H9 (cell line): ENCODE results near the gene DAD1. TPM values are rescaled to one million over a fixed set of nuclear protein-coding genes. Genes with fewer than 3 reads are reported as not detected.

Source experiments
- DNase-seq: peaks from one replicate; pipeline ENCODE4 v3.0.0-alpha.2; 2017
- H2AFZ ChIP-seq: one replicate; pipeline ENCODE4 v1.6.1; 2013; ENCODE audit warnings: mild to moderate bottlenecking, low read length, control low read depth, moderate library complexity
- H2AK5ac ChIP-seq: 2 replicates; pipeline ENCODE4 v1.6.1; 2013; ENCODE audit warnings: low read length, control low read depth, mixed read lengths; ENCODE audit not compliant: insufficient read length
- H2BK120ac ChIP-seq: one replicate; pipeline ENCODE4 v1.6.1; 2013; ENCODE audit warnings: low read depth, mild to moderate bottlenecking, low read length, control low read depth, inconsistent platforms; ENCODE audit not compliant: poor library complexity, severe bottlenecking
- H2BK12ac ChIP-seq: 2 replicates; pipeline ENCODE4 v1.6.1; 2013; ENCODE audit warnings: low read length, control low read depth, mixed read lengths, low read depth; ENCODE audit not compliant: insufficient read length
- H2BK15ac ChIP-seq: 2 replicates; pipeline ENCODE4 v1.6.1; 2013; ENCODE audit warnings: low read depth, low read length, control low read depth
- H2BK20ac ChIP-seq: one replicate; pipeline ENCODE4 v1.6.1; 2013; ENCODE audit warnings: low read depth, mild to moderate bottlenecking, low read length, control low read depth, inconsistent platforms; ENCODE audit not compliant: poor library complexity, severe bottlenecking
- H2BK5ac ChIP-seq: 2 replicates; pipeline ENCODE4 v1.6.1; 2013; ENCODE audit warnings: low read length, control low read depth, mixed read lengths; ENCODE audit not compliant: insufficient read length
- H3K14ac ChIP-seq: 2 replicates; pipeline ENCODE4 v1.6.1; 2013; ENCODE audit warnings: low read length, control low read depth; ENCODE audit not compliant: insufficient read depth
- H3K18ac ChIP-seq: 2 replicates; pipeline ENCODE4 v1.6.1; 2013; ENCODE audit warnings: low read depth, mild to moderate bottlenecking, mixed read lengths, low read length, control low read depth; ENCODE audit not compliant: insufficient read length
- H3K23ac ChIP-seq: 2 replicates; pipeline ENCODE4 v1.6.1; 2013; ENCODE audit warnings: low read length, control low read depth, mixed read lengths, low read depth; ENCODE audit not compliant: insufficient read length
- H3K23me2 ChIP-seq: 2 replicates; pipeline ENCODE4 v1.6.1; 2013; ENCODE audit warnings: low read depth, mild to moderate bottlenecking, mixed read lengths, low read length, control low read depth; ENCODE audit not compliant: insufficient read length, poor library complexity, severe bottlenecking
- H3K27ac ChIP-seq: 2 replicates; pipeline ENCODE4 v1.5.1; 2013; ENCODE audit warnings: low read length, control low read depth, mixed read lengths, low read depth; ENCODE audit not compliant: insufficient read length
- H3K27me3 ChIP-seq: 2 replicates; pipeline ENCODE4 v1.6.1; 2013; ENCODE audit warnings: low read length, control low read depth, inconsistent platforms; ENCODE audit not compliant: insufficient read depth
- H3K4ac ChIP-seq: 2 replicates; pipeline ENCODE4 v1.6.1; 2013; ENCODE audit warnings: low read depth, mild to moderate bottlenecking, control low read depth, inconsistent platforms, low read length, moderate library complexity
- H3K4me1 ChIP-seq: 2 replicates; pipeline ENCODE4 v1.6.1; 2013; ENCODE audit warnings: low read length, control low read depth, inconsistent platforms; ENCODE audit not compliant: insufficient read depth
- H3K4me2 ChIP-seq: 2 replicates; pipeline ENCODE4 v1.6.1; 2013; ENCODE audit warnings: low read length, control low read depth, mixed read lengths; ENCODE audit not compliant: insufficient read length, insufficient read depth
- H3K56ac ChIP-seq: 2 replicates; pipeline ENCODE4 v1.6.1; 2013; ENCODE audit warnings: low read depth, mild to moderate bottlenecking, mixed read lengths, low read length, control low read depth; ENCODE audit not compliant: insufficient read length
- H3K79me1 ChIP-seq: 2 replicates; pipeline ENCODE4 v1.6.1; 2013; ENCODE audit warnings: low read depth, mild to moderate bottlenecking, moderate library complexity, low read length, control low read depth, inconsistent platforms; ENCODE audit not compliant: insufficient read depth, poor library complexity, severe bottlenecking
- H3K79me2 ChIP-seq: 2 replicates; pipeline ENCODE4 v1.6.1; 2013; ENCODE audit warnings: low read length, control low read depth, inconsistent platforms; ENCODE audit not compliant: insufficient read depth
- H3K9ac ChIP-seq: 2 replicates; pipeline ENCODE4 v1.6.1; 2013; ENCODE audit warnings: low read length, control low read depth, mixed read lengths; ENCODE audit not compliant: insufficient read length; ENCODE audit errors: extremely low read depth
- H3K9me3 ChIP-seq: one replicate; pipeline ENCODE4 v1.6.1; 2013; ENCODE audit warnings: low read depth, low read length, inconsistent platforms; ENCODE audit not compliant: control insufficient read depth
- H3T11ph ChIP-seq: one replicate; pipeline ENCODE4 v1.6.1; 2013; ENCODE audit warnings: mild to moderate bottlenecking, low read length, control low read depth, inconsistent platforms
- H4K20me1 ChIP-seq: one replicate; pipeline ENCODE4 v1.6.1; 2013; ENCODE audit not compliant: control insufficient read depth, insufficient read length, insufficient read depth
- H4K5ac ChIP-seq: 2 replicates; pipeline ENCODE4 v1.6.1; 2013; ENCODE audit warnings: low read depth, mild to moderate bottlenecking, mixed read lengths, low read length, control low read depth; ENCODE audit not compliant: insufficient read length
- H4K8ac ChIP-seq: replicated peaks from 2 replicates; pipeline ENCODE4 v1.6.1; 2013; ENCODE audit warnings: low read length, control low read depth, mixed read lengths, low read depth; ENCODE audit not compliant: insufficient read length
- H4K91ac ChIP-seq: 2 replicates; pipeline ENCODE4 v1.6.1; 2013; ENCODE audit warnings: low read depth, mild to moderate bottlenecking, moderate library complexity, mixed read lengths, low read length, control low read depth; ENCODE audit not compliant: insufficient read length
- H3K27ac Mint-ChIP-seq, 3 experiments: 2 replicates in 2 of 3; 3 replicates in 1 of 3; pipeline ENCODE4 v1.8.0; 2020 to 2021; ENCODE audit warnings: mixed read lengths in 3 of 3, mild to moderate bottlenecking in 1 of 3, moderate library complexity in 1 of 3
- H3K27me3 Mint-ChIP-seq: 2 replicates; pipeline ENCODE4 v1.8.0; 2021; ENCODE audit warnings: low read depth, mild to moderate bottlenecking, moderate library complexity, mixed read lengths
- H3K36me3 Mint-ChIP-seq, 3 experiments: 2 replicates in 2 of 3; 3 replicates in 1 of 3; pipeline ENCODE4 v1.8.0; 2020 to 2021; ENCODE audit warnings: low read depth in 3 of 3, mixed read lengths in 3 of 3; ENCODE audit not compliant: insufficient read depth in 1 of 3
- H3K4me1 Mint-ChIP-seq, 2 experiments: 2 replicates each; pipeline ENCODE4 v1.8.0; 2020; ENCODE audit warnings: mixed read lengths in 2 of 2
- H3K4me3 Mint-ChIP-seq, 2 experiments: 2 replicates in 1 of 2; 3 replicates in 1 of 2; pipeline ENCODE4 v1.8.0; 2020 to 2021; ENCODE audit warnings: mild to moderate bottlenecking in 2 of 2, mixed read lengths in 2 of 2, moderate library complexity in 1 of 2
- H3K9me3 Mint-ChIP-seq, 2 experiments: 2 replicates in 1 of 2; 3 replicates in 1 of 2; pipeline ENCODE4 v1.8.0; 2020; ENCODE audit warnings: mild to moderate bottlenecking in 2 of 2, mixed read lengths in 2 of 2, moderate library complexity in 1 of 2
- WGBS: extraction: QIAGEN DNeasy Blood & Tissue Kit; methylation state at CpG from one replicate; pipeline ENCODE4 v1.1.7; 2013; ENCODE audit warnings: missing lambda C conversion rate, low lambda C conversion rate, mixed read lengths; ENCODE audit not compliant: insufficient read length; ENCODE audit errors: extremely low coverage; 5-methylcytosine and 5-hydroxymethylcytosine counted together
- total RNA-seq: library from RNA; stranded (reverse); gene quantifications from 2 replicates; pipeline ENCODE4 v1.2.1, GENCODE V29; 2021
- TF ChIP-seq, protein P1 (sequence below): fragments of 200-600 bp; sonication (generic); conservative IDR thresholded peaks from 3 replicates; pipeline ENCODE4 v1.8.0; 2021; ENCODE audit warnings: antibody characterized with exemption, mild to moderate bottlenecking

Gene DAD1
- total RNA-seq, 1 experiment from 2014 or later, result 127 TPM

DNA sequence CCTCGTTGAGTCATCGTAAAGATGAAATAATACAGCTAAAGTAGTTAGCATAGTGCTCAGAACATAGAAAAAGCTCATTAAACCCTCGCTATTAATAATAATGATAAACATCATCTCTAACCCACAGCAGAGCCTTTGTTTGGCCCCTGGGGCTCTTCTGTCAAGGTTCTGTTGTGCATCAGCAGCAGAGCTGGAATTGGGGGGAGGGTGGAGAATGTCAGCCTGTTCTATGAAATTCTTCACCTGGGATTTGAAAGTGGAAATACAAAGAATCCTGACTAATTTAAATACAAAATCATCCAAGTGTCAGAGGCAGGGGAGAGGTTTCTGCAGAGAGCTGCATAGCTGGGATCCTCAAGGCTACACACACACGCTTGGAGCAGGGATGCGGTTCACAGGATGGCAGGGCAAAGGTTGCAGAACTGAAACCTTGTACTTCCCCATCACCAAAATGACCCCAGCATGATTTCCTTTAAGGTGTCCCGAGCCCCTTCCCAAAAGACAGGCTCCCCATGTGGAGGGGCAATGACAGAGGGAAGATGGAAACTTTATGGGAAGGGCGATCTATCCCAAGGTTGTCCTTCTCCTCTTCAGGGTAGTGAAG, 71.8 kb downstream of the DAD1 start:
- Histone ChIP-seq H4K5ac (no peak overlapping the region), H3K4ac (no peak overlapping the region), H2BK15ac (no peak overlapping the region; the same call in 1 of the 2 replicates), H3K23ac (no peak overlapping the region), H2BK5ac (no peak overlapping the region), H3K4me2 (no peak overlapping the region), H2AK5ac (no peak overlapping the region), H4K8ac (no peak overlapping the region), H4K20me1 (no peaks in the 10 kb centered on the region), H2BK120ac (no peak overlapping the region), H4K91ac (no peak overlapping the region), H3K9me3 (no peaks in the 10 kb centered on the region), H3K9ac (no peak overlapping the region), H3T11ph (no peak overlapping the region), H3K4me1 (no peaks in the 10 kb centered on the region), H3K79me2 (no peaks in the 10 kb centered on the region), H2BK12ac (no peak overlapping the region), H3K23me2 (no peaks in the 10 kb centered on the region), H3K27ac (no peak overlapping the region), H2AFZ (no peak overlapping the region), H3K14ac (no peak overlapping the region), H3K56ac (no peak overlapping the region), H3K18ac (no peak overlapping the region), H2BK20ac (no peak overlapping the region), H3K27me3 (no peaks in the 10 kb centered on the region), H3K79me1 (no peaks in the 10 kb centered on the region)
- H3K9me3 Mint-ChIP-seq, result no peaks in the 10 kb centered on the region; a peak in 1 of 5 replicates
- no CpG with 5 or more reads among the region's 7 CpGs for WGBS
- peak overlapping the region in 1 of 3 experiments; percentile 14; a peak in 1 of 7 replicates for H3K27ac Mint-ChIP-seq
- H3K27me3 Mint-ChIP-seq, result peaks cover 4% of the 10 kb centered on the region; the same call in 1 of the 2 replicates
- DNase-seq, result no peak
- peaks cover 0 to 3% (median 0%) of the 10 kb centered on the region in 3 experiments; a peak in 1 of 7 replicates for H3K36me3 Mint-ChIP-seq
- peaks cover 13 to 15% of the 10 kb centered on the region in 2 experiments for H3K4me1 Mint-ChIP-seq
- TF ChIP-seq, protein P1, sequence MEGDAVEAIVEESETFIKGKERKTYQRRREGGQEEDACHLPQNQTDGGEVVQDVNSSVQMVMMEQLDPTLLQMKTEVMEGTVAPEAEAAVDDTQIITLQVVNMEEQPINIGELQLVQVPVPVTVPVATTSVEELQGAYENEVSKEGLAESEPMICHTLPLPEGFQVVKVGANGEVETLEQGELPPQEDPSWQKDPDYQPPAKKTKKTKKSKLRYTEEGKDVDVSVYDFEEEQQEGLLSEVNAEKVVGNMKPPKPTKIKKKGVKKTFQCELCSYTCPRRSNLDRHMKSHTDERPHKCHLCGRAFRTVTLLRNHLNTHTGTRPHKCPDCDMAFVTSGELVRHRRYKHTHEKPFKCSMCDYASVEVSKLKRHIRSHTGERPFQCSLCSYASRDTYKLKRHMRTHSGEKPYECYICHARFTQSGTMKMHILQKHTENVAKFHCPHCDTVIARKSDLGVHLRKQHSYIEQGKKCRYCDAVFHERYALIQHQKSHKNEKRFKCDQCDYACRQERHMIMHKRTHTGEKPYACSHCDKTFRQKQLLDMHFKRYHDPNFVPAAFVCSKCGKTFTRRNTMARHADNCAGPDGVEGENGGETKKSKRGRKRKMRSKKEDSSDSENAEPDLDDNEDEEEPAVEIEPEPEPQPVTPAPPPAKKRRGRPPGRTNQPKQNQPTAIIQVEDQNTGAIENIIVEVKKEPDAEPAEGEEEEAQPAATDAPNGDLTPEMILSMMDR, result no peak
- no peak overlapping the region for H3K4me3 Mint-ChIP-seq
